Breast epithelium (tissue), 3 donors: ENCODE measurements around the gene PDGFC.

Experiments
- POLR2AphosphoS5 ChIP-seq, 3 donors: sonication (generic); formaldehyde crosslinking; IDR thresholded peaks; one replicate each; pipeline ENCODE4 v1.6.1; 2017; ENCODE audit warnings: antibody characterized with exemption in 3 of 3
- TF ChIP-seq, protein P1 (sequence below), 3 donors: fragments of 450-650 bp; IDR thresholded peaks; one replicate each; pipeline ENCODE4 v1.5.1; 2016 to 2017; ENCODE audit warnings: antibody characterized with exemption in 3 of 3, mild to moderate bottlenecking in 3 of 3, moderate library complexity in 3 of 3

DNA sequence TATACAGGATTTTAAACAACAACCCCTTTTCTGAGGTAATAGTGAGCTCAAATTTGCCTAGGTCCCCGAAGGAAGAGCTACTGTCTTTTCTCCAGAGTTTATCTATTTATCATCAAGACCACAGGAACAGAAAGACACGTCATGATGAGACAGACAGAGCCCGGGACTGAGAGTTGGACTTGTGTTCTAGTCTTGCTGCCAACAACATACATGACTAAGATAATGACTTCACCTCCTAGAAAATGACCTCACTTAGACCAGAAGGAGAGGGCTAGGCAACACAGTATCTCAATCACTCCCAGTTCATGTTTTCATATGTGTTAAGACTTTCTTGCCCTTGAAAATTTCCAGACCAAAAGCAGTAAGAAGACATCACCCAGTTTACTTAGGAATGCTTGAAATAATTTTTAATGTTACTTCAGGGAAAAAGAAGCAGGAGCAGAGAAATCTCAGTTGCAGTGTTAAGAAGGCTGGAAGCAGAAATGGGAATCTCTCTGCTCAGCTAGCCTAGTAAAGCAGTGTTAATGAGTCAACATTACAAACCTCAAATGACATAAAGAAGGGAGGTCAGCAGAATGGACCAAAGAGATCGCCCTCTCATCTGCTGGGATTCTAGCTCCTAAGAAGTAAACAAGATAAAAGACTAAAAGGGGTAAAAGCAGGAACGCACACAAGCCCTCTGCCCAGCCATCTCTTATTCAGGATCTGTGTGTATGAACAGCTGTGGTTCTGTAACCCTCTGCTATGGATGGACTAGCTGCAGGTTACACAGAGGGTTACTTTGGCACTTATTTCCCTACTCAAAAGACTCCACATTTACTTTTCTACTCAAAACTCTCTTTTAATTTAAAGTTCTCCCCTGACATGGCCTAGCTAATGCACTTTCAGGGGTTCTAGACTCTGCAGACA is 24.8 kb downstream of the PDGFC start:
- TF ChIP-seq, protein P1, sequence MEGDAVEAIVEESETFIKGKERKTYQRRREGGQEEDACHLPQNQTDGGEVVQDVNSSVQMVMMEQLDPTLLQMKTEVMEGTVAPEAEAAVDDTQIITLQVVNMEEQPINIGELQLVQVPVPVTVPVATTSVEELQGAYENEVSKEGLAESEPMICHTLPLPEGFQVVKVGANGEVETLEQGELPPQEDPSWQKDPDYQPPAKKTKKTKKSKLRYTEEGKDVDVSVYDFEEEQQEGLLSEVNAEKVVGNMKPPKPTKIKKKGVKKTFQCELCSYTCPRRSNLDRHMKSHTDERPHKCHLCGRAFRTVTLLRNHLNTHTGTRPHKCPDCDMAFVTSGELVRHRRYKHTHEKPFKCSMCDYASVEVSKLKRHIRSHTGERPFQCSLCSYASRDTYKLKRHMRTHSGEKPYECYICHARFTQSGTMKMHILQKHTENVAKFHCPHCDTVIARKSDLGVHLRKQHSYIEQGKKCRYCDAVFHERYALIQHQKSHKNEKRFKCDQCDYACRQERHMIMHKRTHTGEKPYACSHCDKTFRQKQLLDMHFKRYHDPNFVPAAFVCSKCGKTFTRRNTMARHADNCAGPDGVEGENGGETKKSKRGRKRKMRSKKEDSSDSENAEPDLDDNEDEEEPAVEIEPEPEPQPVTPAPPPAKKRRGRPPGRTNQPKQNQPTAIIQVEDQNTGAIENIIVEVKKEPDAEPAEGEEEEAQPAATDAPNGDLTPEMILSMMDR (IDR thresholded peaks at IDR 0.05), result no peak
- TF ChIP-seq POLR2AphosphoS5 (IDR thresholded peaks at IDR 0.05), result no peak
